Fibroblast of lung (primary cell): ENCODE measurements around the gene FAM222A. TPM values are rescaled to one million over a fixed set of nuclear protein-coding genes. Genes with fewer than 3 reads are reported as not detected.

ENCODE experiments used
- DNase-seq, 2 donors: peaks; one replicate each; pipeline versions ENCODE4 v3.0.0 to v3.0.0-alpha.2; 2010; ENCODE audit warnings: low read depth in 2 of 2
- H2AFZ ChIP-seq: 2 replicates; pipeline ENCODE4 v1.5.1; 2012; ENCODE audit warnings: low read length, control low read depth, inconsistent platforms
- H3K27ac ChIP-seq: 2 replicates; pipeline ENCODE4 v1.5.1; 2011; ENCODE audit warnings: low read length, control low read depth; ENCODE audit not compliant: insufficient read depth
- H3K27me3 ChIP-seq: 2 replicates; pipeline ENCODE4 v1.5.1; 2011; ENCODE audit warnings: mild to moderate bottlenecking, low read length; ENCODE audit not compliant: control insufficient read depth, insufficient read depth
- H3K36me3 ChIP-seq: 2 replicates; pipeline ENCODE4 v1.5.1; 2011; ENCODE audit warnings: low read length; ENCODE audit not compliant: control insufficient read depth, insufficient read depth
- H3K4me1 ChIP-seq: 2 replicates; pipeline ENCODE4 v1.5.1; 2011; ENCODE audit warnings: low read length; ENCODE audit not compliant: control insufficient read depth, insufficient read depth; ENCODE audit errors: extremely low read depth
- H3K4me2 ChIP-seq: 2 replicates; pipeline ENCODE4 v1.5.1; 2011; ENCODE audit warnings: low read length, control low read depth; ENCODE audit not compliant: insufficient read depth; ENCODE audit errors: extremely low read depth
- H3K4me3 ChIP-seq, 4 experiments: fragments of 200-600 bp in 1 of 4; sonication (generic) in 1 of 4; replicated peaks in 1 of 4; 2 replicates each; pipeline ENCODE4 v1.5.1; 2011 to 2016; ENCODE audit warnings: low read length in 4 of 4, low read depth in 3 of 4, mild to moderate bottlenecking in 3 of 4, control low read depth in 2 of 4, inconsistent platforms in 1 of 4, mixed read lengths in 1 of 4; ENCODE audit not compliant: insufficient read depth in 1 of 4; ENCODE audit errors: control extremely low read depth in 1 of 4
- H3K79me2 ChIP-seq: 2 replicates; pipeline ENCODE4 v1.5.1; 2012; ENCODE audit warnings: mild to moderate bottlenecking, low read length, inconsistent platforms; ENCODE audit not compliant: control insufficient read depth, insufficient read depth
- H3K9ac ChIP-seq: 2 replicates; pipeline ENCODE4 v1.5.1; 2011; ENCODE audit warnings: mild to moderate bottlenecking, low read length, control low read depth; ENCODE audit not compliant: insufficient read depth
- H3K9me3 ChIP-seq: 2 replicates; pipeline ENCODE4 v1.5.1; 2012; ENCODE audit warnings: low read depth, low read length; ENCODE audit not compliant: control insufficient read depth, insufficient read depth
- H4K20me1 ChIP-seq: 2 replicates; pipeline ENCODE4 v1.5.1; 2011; ENCODE audit warnings: low read length; ENCODE audit not compliant: control insufficient read depth, insufficient read depth; ENCODE audit errors: extremely low read depth
- CTCF ChIP-seq, 2 donors: IDR thresholded peaks in 1 of 2; conservative IDR thresholded peaks in 1 of 2; 1 replicate in 1 of 2; 2 replicates in 1 of 2; pipeline ENCODE4 v1.5.1; 2011 to 2012; ENCODE audit warnings: low read length in 2 of 2, control low read depth in 1 of 2, inconsistent platforms in 1 of 2, low read depth in 1 of 2, mild to moderate bottlenecking in 1 of 2
- EZH2 ChIP-seq: IDR thresholded peaks from 2 replicates; pipeline ENCODE4 v1.5.1; 2012; ENCODE audit warnings: low read length, control low read depth, mild to moderate bottlenecking; ENCODE audit errors: missing control alignments
- polyA minus RNA-seq: library from RNA; depleted of rRNA, polyadenylated mRNA; stranded (reverse); fragments of >200 nt; gene quantifications from 2 replicates; pipeline ENCODE4 v1.2.3, GENCODE V29; 2011; ENCODE audit warnings: low replicate concordance
- polyA plus RNA-seq, 2 donors: library from polyadenylated mRNA; depleted of rRNA in 1 of 2; stranded (reverse) in 1 of 2; unstranded in 1 of 2; fragments of >200 nt; gene quantifications; 2 replicates each; pipeline ENCODE4 v1.2.1, GENCODE V29; 2011 to 2012; ENCODE audit warnings: missing spikeins in 1 of 2
- total RNA-seq: library from RNA; depleted of rRNA; stranded (reverse); fragments of >200 nt; gene quantifications from 2 replicates; pipeline ENCODE4 v1.2.1, GENCODE V29; 2014

The FAM222A gene
- total RNA-seq = under 0.01 TPM in 1 of 2 replicates, not detected in the other
- 0.05 and 0.18 TPM in 2 replicates for polyA plus RNA-seq
- 0.07 and 0.29 TPM in 2 replicates for polyA plus RNA-seq (2012)
- not detected in 2 replicates for polyA minus RNA-seq

GRCh38 chr12:109713187-109714070 lies at the start of gene FAM222A:
Gene FAM222A, plus strand, starts transcription at chr12:109713825. Its CDS starts 30,322 bp downstream, at chr12:109744147.
- Histone ChIP-seq H3K9me3 (no peaks in the 10 kb centered on the region), H3K36me3 (no peaks in the 10 kb centered on the region), H2AFZ (no peak within 1 kb of the TSS), H3K27me3 (peaks cover 47% of the 10 kb centered on the region), H3K4me1 (no peaks in the 10 kb centered on the region), H3K27ac (no peak within 1 kb of the TSS), H3K9ac (no peak within 1 kb of the TSS), H4K20me1 (no peaks in the 10 kb centered on the region), H3K79me2 (no peaks in the 10 kb centered on the region), H3K4me2 (peak within 1 kb of the TSS; percentile 68), H3K4me3 (peak within 1 kb of the TSS in 3 of 4 experiments; percentile 43 to 51 (median 46))
- TF ChIP-seq EZH2 (no peak), CTCF (conservative IDR thresholded peaks at IDR 0.05 in 1 of 2, IDR thresholded peaks at IDR 0.05 in 1 of 2; ENCODE audit: low read depth in 1 of 2, low read length in 2 of 2) (no peak)
- peak; percentile 91 to 95 for DNase-seq

DNA sequence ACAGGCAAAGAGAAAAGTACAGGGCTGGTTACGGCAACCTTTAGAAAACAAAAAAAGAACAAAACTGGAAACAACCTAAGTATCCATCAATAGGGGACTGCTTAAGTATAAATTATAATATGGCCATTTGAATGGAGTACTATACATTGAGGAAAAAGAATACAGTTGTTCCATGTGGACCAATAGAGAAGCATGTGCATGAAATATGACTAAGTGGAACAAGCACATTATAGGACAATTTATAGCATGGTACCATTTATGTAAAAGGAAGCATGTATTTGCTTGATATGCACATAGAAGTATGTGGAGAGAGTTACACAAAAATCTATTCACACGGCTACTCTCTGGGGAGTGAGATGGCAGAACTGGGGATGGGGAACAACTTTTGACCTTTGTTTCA lies 49.2 kb upstream of the FAM222A start:
- no peak overlapping the region for H3K27ac ChIP-seq
- H3K79me2 ChIP-seq = no peaks in the 10 kb centered on the region
- H3K36me3 ChIP-seq = no peaks in the 10 kb centered on the region
- TF ChIP-seq EZH2 (no peak), CTCF (conservative IDR thresholded peaks at IDR 0.05 in 1 of 2, IDR thresholded peaks at IDR 0.05 in 1 of 2; ENCODE audit: low read depth in 1 of 2, low read length in 2 of 2) (no peak)
- no peaks in the 10 kb centered on the region for H3K27me3 ChIP-seq
- H3K9me3 ChIP-seq = no peaks in the 10 kb centered on the region
- DNase-seq = no peak
- no peak overlapping the region for H2AFZ ChIP-seq
- H3K9ac ChIP-seq = no peak overlapping the region
- no peaks in the 10 kb centered on the region for H4K20me1 ChIP-seq
- no peak overlapping the region for H3K4me3 ChIP-seq
- H3K4me2 ChIP-seq = no peak overlapping the region
- no peaks in the 10 kb centered on the region for H3K4me1 ChIP-seq

DNA sequence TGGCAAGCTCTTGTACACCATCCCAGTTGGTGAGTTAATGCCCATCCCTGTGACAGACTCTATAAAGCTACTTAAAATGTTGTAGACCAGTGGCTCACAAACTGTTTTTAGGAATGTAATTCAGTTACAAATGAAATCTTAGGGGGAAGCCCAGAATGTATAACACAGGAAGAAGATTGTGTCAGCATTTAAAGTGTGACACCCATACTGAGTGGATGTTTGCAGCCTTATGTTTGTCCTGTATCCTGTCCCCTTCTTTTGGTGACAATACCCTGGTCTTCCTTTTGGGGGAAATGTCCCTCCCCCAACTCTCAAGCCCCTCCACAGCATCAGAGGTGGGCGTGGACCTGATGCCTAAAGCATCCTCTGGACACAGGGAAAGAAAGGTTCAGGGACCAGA lies 47.6 kb upstream of the FAM222A start:
- Histone ChIP-seq H3K9ac (no peak overlapping the region), H3K27ac (no peak overlapping the region), H3K79me2 (no peaks in the 10 kb centered on the region), H4K20me1 (no peaks in the 10 kb centered on the region), H3K36me3 (no peaks in the 10 kb centered on the region), H3K4me2 (no peak overlapping the region), H2AFZ (no peak overlapping the region), H3K4me3 (no peak overlapping the region), H3K4me1 (no peaks in the 10 kb centered on the region), H3K9me3 (no peaks in the 10 kb centered on the region), H3K27me3 (no peaks in the 10 kb centered on the region)
- TF ChIP-seq EZH2 (no peak), CTCF (conservative IDR thresholded peaks at IDR 0.05 in 1 of 2, IDR thresholded peaks at IDR 0.05 in 1 of 2; ENCODE audit: low read depth in 1 of 2, low read length in 2 of 2) (no peak)
- DNase-seq = no peak
